ENCODE measurements around the gene CERS5. TPM values are rescaled to one million over a fixed set of nuclear protein-coding genes. Genes with fewer than 3 reads are reported as not detected.
A peak's percentile ranks its signal among the peaks of the same experiment; 100 is the strongest.

Gene CERS5
- total RNA-seq, 1 donor from 2014 or later = 72.3 TPM

GRCh38 chr12:50211392-50212070 lies 44.4 kb upstream of the CERS5 start:
- DNase-seq (ENCODE audit: extremely low spot score, unreplicated experiment) = no peak
- Mint-ChIP-seq H3K27me3 (ENCODE audit: unreplicated experiment) (no peaks in the 10 kb centered on the region), H3K9me3 (ENCODE audit: unreplicated experiment) (no peaks in the 10 kb centered on the region), H3K4me1 (ENCODE audit: unreplicated experiment) (peaks cover 39% of the 10 kb centered on the region), H3K4me3 (ENCODE audit: unreplicated experiment) (peak overlapping the region; percentile 36), H3K27ac (ENCODE audit: unreplicated experiment) (peak overlapping the region; percentile 95), H3K36me3 (ENCODE audit: unreplicated experiment) (peaks cover 9% of the 10 kb centered on the region)
- peak; percentile 45 for TF ChIP-seq CTCF (IDR thresholded peaks at IDR 0.05)

GRCh38 chr12:50207424-50207823 lies 40.3 kb upstream of the CERS5 start:
- H3K4me3 Mint-ChIP-seq (ENCODE audit: unreplicated experiment) = no peak overlapping the region
- no peaks in the 10 kb centered on the region for H3K27me3 Mint-ChIP-seq (ENCODE audit: unreplicated experiment)
- H3K4me1 Mint-ChIP-seq (ENCODE audit: unreplicated experiment) = peaks cover 19% of the 10 kb centered on the region
- no peak overlapping the region for H3K27ac Mint-ChIP-seq (ENCODE audit: unreplicated experiment)
- TF ChIP-seq CTCF (IDR thresholded peaks at IDR 0.05) = no peak
- H3K9me3 Mint-ChIP-seq (ENCODE audit: unreplicated experiment) = no peaks in the 10 kb centered on the region
- DNase-seq (ENCODE audit: extremely low spot score, unreplicated experiment) = no peak
- H3K36me3 Mint-ChIP-seq (ENCODE audit: unreplicated experiment) = peaks cover 21% of the 10 kb centered on the region

- no peaks in the 10 kb centered on the region for H3K27me3 Mint-ChIP-seq (ENCODE audit: unreplicated experiment)
Observed at GRCh38 chr12:50205648-50206047, 38.5 kb upstream of the CERS5 start.

GRCh38 chr12:50203691-50204090 lies 36.5 kb upstream of the CERS5 start:
- no peaks in the 10 kb centered on the region for H3K27me3 Mint-ChIP-seq (ENCODE audit: unreplicated experiment)
- no peak for DNase-seq (ENCODE audit: extremely low spot score, unreplicated experiment)
- H3K36me3 Mint-ChIP-seq (ENCODE audit: unreplicated experiment) = peaks cover 40% of the 10 kb centered on the region
- H3K4me1 Mint-ChIP-seq (ENCODE audit: unreplicated experiment) = peaks cover 25% of the 10 kb centered on the region
- H3K27ac Mint-ChIP-seq (ENCODE audit: unreplicated experiment) = no peak overlapping the region
- no peak overlapping the region for H3K4me3 Mint-ChIP-seq (ENCODE audit: unreplicated experiment)
- H3K9me3 Mint-ChIP-seq (ENCODE audit: unreplicated experiment) = no peaks in the 10 kb centered on the region
- TF ChIP-seq CTCF (IDR thresholded peaks at IDR 0.05) = no peak

More at GRCh38 chr12:50205648-50206047, 38.5 kb upstream of the CERS5 start:
- peaks cover 26% of the 10 kb centered on the region for H3K36me3 Mint-ChIP-seq (ENCODE audit: unreplicated experiment)
- DNase-seq (ENCODE audit: extremely low spot score, unreplicated experiment) = no peak
- H3K4me1 Mint-ChIP-seq (ENCODE audit: unreplicated experiment) = peaks cover 22% of the 10 kb centered on the region
- TF ChIP-seq CTCF (IDR thresholded peaks at IDR 0.05) = no peak
- H3K9me3 Mint-ChIP-seq (ENCODE audit: unreplicated experiment) = no peaks in the 10 kb centered on the region
- H3K27ac Mint-ChIP-seq (ENCODE audit: unreplicated experiment) = no peak overlapping the region
- no peak overlapping the region for H3K4me3 Mint-ChIP-seq (ENCODE audit: unreplicated experiment)

GRCh38 chr12:50201987-50202521 lies 34.9 kb upstream of the CERS5 start:
- no peak overlapping the region for H3K4me3 Mint-ChIP-seq (ENCODE audit: unreplicated experiment)
- H3K36me3 Mint-ChIP-seq (ENCODE audit: unreplicated experiment) = peaks cover 48% of the 10 kb centered on the region
- no peaks in the 10 kb centered on the region for H3K9me3 Mint-ChIP-seq (ENCODE audit: unreplicated experiment)
- no peaks in the 10 kb centered on the region for H3K27me3 Mint-ChIP-seq (ENCODE audit: unreplicated experiment)
- H3K27ac Mint-ChIP-seq (ENCODE audit: unreplicated experiment) = peak overlapping the region; percentile 80
- H3K4me1 Mint-ChIP-seq (ENCODE audit: unreplicated experiment) = peaks cover 25% of the 10 kb centered on the region
- no peak for TF ChIP-seq CTCF (IDR thresholded peaks at IDR 0.05)
- DNase-seq (ENCODE audit: extremely low spot score, unreplicated experiment) = no peak
